ENCODE results near the gene SNRPD3.
"Not testable (repeated sequence)": the region's sequence is repeated elsewhere in the genome, so short reads cannot be mapped to it uniquely, and the experiment has no call there.

The SNRPD3 gene

DNA sequence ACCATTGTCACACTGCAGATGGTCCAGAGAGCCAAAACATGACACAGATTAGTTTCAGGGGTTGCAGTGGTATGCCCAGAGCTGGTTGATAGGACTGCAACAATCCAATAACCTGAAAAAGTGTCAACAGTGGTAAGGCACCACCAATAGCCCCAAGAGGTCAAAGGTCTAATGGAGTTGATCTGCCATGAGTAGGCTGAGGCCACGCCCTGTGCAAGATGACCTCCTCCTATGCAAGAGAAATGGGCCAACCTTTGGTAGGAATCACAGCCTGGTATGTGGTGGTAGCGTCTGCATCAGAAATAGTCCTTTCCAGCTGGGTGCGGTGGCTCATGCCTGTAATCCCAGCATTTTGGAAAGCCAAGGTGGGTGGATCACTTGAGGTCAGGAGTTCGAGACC, 20.5 kb upstream of the SNRPD3 start:
- no peak for DNase-seq

DNA sequence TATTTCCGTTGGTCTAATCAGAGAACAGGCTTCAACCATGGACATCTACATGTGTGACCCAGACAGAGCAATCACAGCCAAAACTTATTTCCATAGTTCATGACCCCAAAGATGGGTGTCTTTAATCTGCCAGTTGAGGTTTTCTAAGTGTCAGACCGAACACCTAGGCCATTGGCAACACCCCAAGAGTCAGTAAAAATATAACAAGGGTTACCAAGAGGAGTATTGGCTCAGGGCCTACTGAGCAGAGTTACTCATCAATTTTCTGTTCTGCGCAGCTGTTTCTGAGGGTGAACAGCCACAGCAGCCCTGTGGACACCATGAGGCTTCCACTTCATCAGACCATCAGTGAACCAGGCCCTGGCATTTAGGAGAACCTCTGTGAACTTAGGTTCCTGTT, 19.7 kb upstream of the SNRPD3 start:
- DNase-seq: no peak

DNA sequence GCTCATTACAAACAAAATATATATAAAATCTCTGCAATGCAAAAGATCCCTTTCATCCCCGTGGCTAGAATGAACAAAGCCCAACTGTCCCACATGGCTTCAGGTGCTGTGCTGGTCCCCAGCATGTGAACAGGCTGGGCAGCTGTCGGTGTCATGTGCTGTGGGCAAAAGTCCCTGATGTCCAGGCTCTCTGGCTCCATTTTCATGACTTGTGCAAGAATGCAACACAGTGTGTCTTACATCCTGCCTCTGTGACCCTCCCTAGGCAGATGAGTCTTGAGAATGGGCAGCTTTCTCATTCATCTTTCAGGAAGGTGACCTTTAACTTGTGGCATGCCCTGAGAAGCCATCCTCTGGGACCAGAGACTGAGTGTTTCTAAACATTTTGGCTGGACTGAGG, 15.3 kb upstream of the SNRPD3 start:
- no peak for DNase-seq

DNA sequence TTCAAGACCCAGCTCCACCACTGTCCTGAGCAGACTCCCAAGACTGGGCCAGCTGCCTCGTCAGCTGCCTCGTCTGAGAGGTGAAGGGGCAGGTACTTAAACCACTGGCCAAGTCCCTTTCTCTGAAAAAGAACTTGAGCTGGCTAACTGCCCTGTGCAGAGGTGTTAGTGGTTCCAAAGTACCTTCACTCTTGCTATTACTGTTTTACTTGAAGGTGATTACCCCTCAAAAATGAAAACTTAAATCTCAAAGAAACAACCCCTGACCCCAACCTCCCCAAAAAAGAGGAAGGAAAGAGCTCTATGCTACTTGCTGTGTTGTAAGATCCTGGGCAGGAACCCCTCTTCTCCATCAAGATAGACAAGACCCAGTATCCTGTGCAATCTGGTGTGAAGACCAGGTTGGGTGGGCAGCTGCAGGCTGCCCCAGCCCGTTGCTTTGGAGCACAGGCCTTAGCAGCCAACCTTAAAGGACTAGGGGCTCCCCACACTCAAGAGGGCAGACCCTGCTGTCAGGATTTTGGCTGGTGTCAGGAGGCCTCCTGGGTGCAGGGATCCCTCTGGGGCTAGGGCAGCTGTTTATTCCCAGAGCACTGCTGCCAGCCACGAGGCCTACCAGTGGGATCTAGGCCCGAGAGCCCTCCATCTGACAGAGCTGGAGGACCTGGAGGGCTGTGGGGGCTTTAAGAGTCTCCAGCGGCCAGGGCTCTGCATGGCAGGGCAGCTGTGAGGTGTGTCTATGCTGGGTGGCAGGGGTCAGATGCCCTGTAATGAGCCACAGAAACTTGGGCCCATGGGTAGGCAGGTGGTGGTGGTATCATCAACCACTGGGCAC, 13.9 kb upstream of the SNRPD3 start:
- no peak for DNase-seq

DNA sequence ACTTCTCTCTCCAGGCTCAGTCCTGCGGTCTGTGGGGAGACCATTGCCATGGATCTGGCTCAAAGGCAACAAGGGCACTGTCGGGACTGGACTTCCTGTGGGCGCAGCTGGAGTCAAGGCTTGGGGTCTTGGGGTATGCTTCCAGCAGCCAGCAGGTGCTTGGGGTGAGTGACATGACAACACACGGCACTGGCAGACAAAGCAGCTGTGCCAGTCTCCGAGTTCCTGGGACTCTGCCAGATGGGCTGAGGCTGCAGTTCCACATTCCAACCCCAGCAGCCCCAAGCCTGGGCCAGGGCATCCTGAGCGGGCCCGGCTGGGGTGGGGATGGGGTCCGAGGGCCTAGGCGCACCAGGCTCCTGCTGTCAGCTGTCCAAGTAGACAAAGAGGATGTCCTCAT, 13.2 kb upstream of the SNRPD3 start:
- no peak for DNase-seq

DNA sequence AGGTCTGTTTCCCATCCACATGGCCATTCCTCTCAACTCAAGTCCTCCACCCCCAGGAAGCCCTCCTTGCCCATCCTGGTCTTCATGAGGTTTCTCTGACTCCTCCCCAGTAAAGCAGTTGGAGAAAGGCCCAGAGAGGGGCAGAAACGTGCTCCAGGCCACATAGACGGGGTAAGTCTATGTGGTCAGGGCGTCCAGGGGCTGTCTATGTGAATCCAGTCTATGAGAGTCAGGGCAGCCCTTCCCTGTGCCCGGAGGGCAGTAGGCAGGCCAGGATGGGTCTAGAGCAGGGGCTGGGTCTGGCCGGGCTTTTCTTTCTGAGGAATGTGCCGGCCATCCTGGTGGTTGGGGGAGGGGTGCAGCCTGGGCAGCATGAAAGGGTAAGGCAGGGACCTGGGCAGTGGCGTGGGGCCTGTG, 12.6 kb upstream of the SNRPD3 start:
- DNase-seq: no peak

DNA sequence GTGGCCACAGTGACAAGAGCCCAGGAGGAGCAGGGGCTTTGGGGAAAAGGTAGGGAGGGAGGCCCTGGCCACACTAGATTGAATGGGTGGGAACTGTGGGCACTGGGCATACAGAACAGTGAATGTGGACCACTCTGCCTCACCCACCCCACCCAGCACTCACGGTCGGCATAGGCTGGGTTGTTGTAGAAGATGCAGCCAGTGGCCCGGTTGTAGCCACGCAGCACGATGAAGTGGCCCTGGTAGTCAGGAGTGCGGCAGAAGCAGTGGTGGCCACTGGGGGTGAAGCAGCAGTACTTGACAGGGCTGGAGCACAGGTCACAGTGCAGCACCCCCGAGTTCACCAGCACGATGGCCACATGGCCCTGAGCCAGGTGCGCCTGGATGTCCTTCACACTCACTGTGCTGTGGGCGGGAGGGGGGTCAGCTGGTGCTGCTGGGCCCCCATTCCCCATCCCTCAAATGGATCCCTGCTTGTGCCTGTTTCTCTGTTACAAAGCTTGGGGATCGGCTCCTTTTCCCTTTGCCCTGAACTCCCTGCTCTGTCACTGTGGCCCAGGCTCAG, 12.0 kb upstream of the SNRPD3 start:
- DNase-seq: no peak

DNA sequence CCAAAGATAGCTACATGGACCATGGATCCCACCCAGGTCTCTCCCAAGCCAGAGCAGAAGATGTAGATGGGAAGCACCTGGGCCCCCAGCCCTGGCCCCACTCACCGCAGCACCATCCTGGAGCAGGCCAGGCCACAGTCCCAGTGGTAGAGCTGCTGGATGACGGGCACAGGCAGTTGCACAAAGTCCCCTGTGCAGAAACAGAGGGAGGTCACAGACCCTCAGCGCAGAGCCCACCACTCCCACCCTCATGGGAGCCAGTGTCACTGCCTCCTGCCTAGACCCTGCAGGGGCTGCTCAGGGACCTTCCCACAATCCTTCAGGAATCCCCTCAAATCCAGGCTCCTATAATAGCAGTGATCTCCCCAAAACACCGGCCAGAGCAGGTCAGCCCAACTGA, 7.0 kb upstream of the SNRPD3 start:
- DNase-seq: no peak

DNA sequence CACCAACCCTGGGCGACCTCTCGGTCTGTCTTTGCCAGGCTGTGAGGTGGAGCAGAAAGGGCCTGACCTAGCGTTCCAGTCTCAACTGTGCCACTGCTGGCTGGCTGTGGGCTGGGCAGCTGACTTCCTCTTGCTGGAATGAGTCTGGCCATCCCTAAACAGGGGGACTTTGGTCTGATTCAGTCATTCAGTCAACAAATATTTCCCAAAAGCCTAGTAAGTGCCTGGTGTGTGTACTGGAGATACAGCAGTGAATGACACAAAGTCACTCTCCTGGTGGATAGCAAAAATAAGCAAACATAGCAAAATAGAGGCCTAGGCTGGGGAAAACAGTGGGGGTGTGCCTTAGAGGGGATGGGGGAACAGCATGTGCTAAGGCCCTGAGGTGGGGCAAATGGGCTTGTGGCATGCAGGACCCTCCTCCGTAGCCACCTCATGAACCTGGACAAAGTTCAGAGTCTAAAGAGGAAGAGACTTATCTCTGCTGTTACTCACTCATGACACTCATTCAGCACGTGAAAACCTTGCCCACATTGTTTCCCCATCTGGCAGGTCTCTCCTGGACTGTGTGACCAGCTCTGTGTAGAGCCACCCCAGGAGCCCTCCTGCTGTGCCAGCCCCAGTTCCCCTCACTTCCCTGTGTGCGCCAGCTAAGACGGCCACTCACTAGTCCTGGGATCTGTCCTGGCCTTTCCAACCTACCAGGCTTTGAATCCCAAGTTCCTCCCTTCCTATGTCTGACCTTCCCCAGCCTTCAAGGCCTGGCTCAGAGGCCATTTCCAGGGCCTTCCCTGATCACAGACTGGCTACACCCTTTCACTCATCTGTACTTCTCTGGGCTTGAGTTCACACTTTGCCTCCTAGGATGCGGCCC, 5.5 kb upstream of the SNRPD3 start:
- DNase-seq: peak; percentile 54 to 76

DNA sequence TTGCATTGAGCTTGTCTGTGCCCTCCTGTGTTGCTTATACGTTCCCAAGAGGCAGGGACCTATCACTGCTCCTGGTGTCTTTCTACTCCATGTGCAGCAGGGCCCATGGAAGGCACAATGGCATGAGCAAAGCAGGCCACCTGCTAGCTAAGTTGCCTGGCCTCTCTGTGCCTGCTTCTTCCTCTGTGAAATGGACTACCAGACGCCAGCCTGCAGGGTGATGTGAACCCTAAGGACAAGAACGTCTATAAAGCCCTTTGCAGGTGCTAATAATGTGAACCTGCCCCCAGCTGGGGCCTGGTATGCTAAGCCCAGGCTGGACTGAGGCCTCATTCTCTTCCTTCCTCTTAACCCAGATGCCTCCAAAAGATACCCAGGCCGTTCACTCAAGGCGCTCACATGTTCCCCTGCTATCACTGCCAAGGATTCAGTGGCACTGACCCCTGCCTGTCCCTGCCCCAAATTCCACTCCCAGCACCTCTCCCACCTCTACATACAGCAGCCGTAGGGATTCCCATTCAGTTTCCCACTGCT, 4.8 kb upstream of the SNRPD3 start:
- no peak for DNase-seq

DNA sequence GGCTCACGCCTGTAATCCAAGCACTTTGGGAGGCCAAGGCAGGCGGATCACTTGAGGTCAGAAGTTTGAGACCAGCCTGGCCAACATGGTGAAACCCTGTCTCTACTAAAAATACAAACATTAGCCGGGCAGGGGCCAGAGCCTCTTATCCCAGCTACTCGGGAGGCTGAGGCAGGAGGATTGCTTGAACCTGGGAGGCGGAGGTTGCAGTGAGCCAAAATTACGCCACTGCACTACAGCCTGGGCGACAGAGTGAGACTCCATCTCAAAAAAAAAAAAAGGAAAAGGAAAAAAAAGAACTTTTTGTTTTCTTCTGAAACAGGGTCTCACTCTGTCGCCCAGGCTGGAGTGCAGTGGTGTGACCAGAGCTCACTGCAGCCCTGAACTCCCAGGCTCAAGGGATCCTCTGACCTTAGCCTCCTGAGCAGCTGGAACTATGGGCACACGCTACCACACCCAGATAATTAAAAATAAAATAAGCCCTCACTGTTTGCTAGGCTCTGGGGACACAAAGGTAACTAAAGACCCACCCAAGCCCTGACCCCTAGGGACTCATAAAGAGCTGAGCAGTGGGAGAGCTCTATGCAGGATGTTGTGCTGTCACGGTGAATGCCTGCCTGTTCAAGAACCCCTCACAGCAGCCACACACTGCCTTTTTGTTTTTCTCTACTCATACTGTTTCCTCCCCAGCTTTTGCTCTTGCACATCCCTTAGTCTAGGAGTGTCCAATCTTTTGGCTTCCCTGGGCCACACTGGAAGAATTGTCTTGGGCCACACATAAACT, 3.1 kb upstream of the SNRPD3 start:
- DNase-seq: not testable (repeated sequence)

DNA sequence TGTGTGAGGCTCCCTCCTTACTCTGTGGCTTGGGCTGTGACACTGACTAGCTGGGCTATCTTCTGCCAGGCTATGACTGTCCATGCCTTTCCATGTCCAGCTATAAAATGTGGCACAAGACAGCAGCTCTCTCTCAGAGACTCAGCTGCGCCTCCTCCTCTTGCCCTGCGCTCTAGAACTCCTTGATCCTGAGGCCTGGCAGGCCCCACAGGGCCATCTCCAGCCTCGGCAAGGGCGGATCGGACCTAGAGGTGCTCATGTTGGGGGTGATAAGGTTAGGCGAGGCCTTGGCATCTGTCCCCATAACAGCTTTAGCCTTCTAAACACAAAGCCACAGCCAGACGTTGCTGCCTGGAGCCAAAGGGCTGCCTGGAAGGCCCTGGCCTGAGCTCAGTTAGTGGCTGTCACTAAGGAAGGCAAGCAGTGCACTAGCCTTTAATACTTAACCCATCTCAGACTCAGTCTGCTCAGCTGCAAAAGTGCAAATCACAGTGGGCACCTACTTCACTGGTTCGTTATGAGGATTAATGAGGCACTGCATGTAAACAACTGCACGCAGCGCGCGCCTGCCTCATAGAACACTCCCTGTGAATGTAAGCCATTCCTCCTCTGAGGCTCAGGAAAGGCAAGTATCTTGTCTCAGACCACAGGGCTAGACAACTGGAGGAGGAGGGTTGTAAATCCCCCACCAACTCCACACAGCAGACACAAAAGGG, 2.0 kb upstream of the SNRPD3 start:
- no peak for DNase-seq

DNA sequence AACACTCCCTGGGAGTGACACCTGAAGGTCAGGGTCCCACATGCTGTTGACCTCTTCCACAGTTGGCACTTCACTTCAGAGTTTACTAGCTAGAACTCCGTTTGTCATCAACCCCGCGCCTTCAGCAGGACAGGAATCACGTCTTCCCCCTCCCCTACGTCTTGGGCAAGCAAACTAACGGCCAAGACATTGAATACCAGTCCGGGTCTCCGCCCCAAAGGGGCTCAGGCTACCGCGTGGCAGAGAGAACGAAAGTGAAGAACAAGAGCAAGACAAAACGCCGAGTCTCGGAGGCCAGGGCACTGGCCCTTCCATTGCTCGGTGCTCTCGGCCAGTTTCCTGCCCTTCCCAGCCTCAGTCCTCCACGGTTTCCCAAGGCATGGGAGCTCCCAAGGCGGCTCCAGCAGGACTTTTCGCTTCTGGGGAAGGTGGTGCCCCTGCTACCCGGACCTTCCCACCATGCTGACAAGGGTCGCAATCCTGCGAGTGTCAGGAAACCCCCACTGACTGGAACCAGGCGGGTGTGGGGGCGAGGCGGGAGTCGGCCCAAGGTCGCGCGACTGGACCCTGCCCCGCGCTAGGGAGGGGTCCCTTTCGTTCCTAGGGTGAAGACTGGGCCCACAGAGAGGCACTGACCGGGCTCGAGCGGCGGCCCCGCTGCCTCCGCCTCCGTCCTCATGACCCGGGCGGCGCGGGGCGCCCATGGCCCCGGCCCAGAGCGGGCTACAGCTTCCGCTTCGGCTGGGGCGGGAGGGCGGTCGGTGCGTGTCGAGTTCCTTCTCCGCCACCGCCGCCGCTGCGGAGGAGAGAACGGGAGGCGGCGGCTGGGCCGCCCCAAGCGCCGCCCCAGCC, 1.3 kb upstream of the SNRPD3 start, which contains the start of gene GUCD1:
TSS of gene GUCD1 (minus strand) at position 826 of the 852 bp plus-strand sequence. CDS start at position 679, 147 bp downstream.
- DNase-seq: peak; percentile 38 to 74

DNA sequence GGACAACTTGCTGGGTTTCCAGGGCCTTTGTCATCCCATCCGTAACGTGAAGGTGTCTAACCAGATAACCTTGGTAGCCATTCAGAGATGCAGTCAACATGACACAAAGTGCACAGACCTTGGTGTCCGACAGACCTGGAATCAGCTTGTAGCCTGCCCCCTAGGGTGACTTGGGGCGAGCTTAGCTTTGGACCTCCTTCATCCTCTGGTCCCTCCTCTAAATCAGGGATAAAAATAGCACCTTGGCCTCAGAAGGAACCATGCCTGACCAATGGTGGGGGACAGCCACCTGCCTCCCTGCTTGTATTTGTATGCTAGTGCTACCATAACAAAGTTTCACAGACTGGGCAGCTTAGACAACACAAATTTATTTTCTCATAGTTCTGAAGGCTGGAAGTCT, 3.7 kb downstream of the SNRPD3 start:
- DNase-seq: no peak

DNA sequence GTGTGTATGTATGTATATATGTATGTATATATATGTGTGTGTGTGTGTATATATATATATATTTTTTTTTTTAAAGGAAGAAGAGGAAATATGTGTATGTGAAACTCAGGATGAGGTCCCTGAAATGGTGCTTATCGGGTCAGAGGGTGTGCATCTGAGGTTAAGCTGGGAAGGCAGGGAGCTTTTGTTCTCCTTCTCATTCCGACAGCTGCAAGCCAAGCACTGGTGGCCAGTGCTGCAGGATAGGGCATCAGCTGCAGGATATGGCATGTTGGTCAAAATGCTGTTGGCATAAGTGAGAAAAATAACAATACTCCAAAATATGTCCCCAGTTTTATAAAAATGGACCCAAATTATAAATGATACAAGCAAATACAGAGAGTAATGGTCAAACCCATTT, 7.4 kb downstream of the SNRPD3 start:
- no peak for DNase-seq

DNA sequence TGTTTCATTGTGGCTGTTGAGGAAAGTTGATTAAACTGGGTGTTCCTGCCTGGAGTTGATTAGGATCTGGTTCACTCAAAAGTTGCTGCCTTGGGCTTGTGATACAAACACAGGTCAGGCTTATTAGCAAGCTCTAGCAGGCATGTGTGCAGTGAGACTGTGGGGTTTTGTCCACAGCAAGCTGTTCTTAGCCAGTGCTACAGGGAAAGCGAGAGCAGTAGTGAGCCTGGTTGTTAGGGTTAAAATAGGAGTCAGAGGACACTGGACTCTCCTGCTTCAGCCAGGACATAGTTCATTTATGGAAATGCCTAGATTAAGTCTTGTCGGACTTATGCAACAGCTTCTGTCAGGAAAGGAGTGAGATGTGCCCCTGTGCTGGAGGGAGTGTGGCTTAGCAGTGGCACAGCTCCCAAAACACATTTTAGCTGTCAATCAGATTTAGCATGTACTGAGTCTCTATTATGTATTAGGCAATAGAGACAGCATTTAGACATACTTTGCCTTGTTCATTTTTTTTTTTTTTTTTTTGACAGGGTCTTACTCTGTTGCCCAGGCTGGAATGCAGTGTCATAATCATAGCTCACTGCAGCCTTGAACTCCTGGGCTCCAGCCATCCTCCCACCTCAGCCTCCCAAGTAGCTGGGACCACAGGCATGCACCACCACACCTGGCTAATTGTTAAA, 8.7 kb downstream of the SNRPD3 start:
- DNase-seq: no peak

DNA sequence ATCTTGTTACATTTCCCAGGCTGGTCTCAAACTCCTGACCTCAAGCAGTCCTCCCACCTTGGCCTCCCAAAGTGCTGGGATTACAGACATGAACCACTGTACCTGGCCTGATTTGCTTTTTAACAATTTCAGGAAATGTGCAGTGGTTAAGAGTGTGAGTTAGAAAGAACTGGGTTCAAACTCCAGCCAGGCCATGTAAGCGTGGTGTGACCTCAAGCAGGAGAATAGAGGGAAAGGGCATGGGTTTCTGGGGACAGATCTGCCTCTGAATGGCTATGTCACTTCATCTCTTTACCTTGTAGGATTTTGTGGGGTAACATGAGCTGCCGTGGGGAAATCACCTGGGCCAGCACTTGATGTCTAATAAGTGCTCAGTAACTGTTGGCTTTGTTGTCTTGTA, 9.3 kb downstream of the SNRPD3 start:
- DNase-seq: no peak

DNA sequence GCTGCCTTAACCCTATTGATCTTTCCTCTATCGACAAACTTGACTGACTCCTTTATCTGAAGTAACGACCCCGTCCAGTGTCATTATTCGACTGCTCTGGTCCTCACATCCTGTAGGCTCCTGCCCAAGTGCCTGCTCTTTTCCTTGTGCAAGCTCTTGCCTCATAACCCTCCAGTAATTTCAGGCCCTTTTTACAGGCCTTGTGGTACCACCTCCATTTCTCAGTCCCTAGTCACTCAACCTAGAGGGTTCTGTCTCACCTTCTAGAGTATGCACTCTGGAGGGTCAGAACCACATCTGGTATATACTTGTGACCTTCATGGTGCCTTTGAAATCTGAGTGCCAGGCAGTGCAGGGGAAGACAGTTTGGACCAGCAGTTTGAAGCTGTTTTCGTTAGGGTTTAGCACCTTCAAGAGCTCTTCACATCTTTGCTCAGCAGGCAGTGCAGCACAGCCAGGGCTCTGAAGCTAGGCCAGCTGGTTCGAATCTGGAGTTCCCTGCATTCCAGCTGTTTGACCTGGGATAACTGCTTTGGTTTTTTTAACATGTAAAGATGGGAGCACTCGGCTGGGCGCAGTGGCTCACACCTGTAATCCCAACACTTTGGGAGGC, 11.2 kb downstream of the SNRPD3 start:
- DNase-seq: no peak

DNA sequence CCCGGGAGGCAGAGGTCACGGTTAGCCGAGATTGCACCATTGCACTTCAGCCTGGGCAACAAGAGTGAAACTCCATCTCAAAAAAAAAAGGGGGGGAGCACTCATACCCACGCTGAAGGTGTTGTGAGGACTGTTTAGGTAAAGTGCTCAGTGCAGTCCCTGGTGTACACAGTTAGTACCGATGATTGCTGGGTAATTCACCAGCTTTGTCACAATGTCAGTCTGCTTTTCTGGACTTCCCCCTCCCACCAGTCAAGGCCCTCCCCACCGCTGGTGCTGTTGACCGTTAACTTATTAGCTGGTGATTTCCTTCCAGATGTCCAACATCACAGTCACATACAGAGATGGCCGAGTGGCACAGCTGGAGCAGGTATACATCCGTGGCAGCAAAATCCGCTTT, 11.9 kb downstream of the SNRPD3 start:
- no peak for DNase-seq

DNA sequence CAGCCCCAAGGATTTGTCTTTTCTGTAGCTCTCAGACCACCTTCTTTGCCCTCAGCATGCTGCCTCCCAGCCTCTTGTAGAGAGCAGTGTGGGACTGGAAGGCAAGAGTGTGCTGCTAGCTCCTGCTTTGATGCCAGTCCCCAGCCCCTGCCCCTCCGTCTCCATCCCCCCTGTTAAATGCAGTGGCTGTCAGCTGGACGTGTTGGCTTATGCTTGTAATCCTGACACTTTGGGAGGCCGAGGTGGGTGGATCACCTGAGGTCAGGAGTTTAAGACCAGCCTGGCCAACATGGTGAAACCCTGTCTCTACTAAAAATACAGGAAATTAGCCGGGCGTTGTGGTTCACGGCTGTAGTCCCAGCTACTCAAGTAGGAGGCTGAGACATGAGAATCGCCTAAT, 15.5 kb downstream of the SNRPD3 start:
- DNase-seq: no peak

All from inflammatory macrophage treated with lipopolysaccharide for 1 hour (primary cell).